Activated CD8-positive, alpha-beta memory T cell treated with anti-CD3 and anti-CD28 coated beads, Interleukin-2, amount 50 U/mL, for 24 hours (primary cell): ENCODE results near the gene PRDX6.
"Not testable (repeated sequence)": the region's sequence is repeated elsewhere in the genome, so short reads cannot be mapped to it uniquely, and the experiment has no call there.

Experiments used
- DNase-seq: peaks from one replicate; pipeline ENCODE4 v3.0.0-alpha.2; 2020; ENCODE audit errors: extremely low read depth

Gene PRDX6

DNA sequence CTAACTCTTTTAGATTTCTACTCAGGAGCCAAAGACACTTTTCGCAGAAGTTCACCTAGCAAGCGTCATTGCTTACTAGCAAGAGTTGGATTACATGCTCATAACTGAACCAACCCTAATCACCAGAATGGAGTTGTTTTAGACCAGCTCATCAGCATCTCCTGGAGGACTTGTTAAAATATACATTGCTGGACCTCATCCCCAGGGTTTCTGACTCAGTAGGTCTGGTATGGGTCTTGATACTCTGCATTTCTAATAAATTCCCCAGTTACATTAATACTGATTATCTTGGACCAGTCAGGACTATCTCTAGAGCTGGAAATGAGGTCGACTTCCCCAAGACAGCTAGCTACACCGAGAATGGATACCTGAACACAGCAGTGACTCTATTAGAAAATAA is 9.7 kb upstream of the PRDX6 start:
- no peak for DNase-seq

DNA sequence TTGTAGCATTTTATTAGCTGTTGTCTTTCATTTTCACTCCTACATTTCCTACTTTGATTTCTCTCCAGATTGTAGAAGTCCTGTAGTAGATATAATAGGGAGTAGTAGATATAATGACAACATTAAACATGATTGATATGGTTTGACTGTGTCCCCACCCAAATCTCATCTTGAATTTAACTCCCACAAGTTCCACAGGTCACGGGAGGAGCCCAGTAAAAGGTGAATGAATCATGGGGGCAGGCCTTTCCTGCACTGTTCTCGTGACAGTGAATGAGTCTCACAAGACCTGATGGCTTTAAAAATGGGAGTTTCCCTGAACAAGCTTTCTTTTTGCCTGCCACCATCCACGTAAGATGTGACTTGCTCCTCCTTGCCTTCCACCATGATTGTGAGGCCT is 7.5 kb upstream of the PRDX6 start:
- DNase-seq, result no peak

DNA sequence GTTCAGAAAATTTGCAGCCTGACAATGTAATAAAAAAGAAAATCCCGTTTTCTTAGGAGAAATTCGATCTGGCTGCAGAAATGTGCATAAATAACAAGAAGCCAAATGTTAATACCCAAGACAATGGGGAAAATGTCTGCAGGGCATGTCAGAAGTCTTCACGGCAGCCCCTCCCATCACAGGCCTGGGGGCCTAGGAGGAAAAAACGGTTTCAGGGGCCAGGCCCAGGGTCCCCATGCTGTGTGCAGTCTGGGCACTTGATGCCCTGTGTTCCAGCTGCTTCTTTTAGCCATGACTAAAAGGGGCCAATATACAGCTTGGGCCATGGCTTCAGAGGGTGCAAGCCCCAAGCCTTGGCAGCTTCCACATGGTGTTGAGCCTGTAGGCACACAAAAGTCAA is 6.5 kb upstream of the PRDX6 start:
- no peak for DNase-seq

DNA sequence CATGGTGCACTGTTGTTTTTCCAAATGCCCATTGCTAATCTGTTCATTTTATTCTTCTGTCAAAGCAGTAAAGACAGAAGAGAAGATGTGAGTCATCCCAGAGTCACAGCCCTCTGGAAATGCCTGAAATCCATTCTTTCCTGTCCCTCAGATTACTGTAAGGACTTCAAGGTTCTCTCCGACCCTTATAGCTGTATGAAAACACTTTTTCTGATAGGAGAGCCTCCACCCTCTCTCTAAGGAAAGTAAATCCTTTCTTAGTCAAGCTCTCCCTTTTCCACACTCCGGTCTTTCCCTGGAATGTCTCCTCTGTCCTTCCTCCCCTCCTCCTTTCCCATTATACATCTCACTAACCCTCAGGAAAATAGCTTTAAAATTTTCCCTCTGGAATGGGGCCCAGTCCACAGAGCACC is 3.5 kb upstream of the PRDX6 start:
- DNase-seq, result no peak

DNA sequence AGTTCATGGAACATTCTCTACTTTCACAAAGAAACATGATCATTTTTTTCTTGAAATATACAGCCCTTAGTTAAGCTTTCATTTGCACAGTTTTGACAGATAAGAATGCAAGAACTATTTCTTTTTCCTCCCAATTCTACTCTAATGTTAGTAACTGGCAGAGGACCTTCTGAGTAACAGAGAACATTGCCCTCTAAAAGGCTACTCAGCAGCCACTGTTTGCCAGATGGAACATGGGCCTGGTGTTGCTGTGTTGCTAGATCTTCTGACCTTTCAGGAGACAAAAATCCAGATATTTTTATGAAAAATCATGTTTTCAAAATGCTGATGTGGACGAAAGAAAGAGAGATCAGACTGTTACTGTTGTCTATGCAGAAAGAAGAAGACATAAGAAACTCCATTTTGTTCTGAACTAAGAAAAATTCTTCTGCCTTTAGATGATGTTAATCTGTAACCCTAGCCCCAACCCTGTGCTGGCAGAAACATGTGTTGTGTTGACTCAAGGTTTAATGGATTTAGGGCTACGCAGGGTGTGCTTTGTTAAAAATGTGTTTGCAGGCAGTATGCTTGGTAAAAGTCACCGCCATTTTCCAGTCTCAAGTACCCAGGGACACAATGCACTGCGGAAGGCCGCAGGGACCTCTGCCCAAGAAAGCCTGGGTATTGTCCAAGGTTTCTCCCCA is 2.9 kb upstream of the PRDX6 start:
- no peak for DNase-seq

DNA sequence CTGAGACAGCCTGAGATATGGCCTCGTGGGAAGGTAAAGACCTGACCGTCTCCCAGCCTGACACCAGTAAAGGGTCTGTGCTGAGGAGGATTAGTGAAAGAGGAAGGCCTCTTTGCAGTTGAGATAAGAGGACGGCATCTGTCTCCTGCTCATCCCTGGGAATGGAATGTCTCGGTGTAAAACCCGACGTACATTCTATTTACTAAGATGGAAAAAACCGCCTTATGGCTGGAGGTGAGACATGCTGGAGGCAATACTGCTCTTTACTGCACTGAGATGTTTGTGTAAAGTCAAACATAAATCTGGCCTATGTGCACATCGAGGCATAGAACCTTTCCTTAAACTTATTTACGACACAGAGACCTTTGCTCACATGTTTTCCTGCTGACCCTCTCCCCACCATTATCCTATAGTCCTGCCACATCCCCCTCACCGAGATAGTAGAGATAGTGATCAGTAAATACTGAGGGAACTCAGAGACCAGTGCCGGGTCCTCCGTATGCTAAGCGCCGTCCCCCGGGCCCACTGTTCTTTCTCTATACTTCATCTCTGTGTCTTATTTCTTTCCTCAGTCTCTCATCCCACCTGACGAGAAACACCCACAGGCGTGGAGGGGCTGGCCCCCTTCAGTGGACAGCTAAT is 2.2 kb upstream of the PRDX6 start:
- not testable (repeated sequence) for DNase-seq

DNA sequence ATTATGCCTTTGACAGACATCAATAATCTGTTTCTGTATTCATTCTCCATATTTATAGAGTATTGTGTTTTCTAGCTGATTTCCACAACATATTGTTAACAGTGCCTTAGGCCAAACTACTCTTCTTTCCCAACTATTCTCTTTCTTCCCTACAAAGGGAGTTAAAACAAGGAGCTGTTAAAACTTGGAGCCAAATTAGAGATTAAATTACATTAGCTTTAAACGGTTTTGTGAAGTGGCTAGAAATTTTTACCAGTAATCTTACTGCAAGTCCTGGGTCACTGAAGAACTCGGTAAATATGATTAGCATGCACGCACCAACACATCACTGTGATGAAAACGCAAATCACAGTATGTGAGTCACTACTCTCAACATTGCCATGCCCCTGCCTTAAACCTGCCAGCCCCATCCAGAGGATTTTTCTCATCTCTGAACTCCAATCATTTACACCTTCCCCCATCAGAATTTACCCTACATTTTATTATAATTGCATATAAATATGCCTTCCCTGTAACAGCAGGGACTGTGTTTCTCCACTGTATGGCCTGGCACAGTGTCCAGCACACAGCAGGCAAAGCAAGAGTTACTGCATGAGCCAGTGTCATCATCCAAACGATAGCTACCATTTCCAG is 1.5 kb upstream of the PRDX6 start:
- DNase-seq, result no peak

DNA sequence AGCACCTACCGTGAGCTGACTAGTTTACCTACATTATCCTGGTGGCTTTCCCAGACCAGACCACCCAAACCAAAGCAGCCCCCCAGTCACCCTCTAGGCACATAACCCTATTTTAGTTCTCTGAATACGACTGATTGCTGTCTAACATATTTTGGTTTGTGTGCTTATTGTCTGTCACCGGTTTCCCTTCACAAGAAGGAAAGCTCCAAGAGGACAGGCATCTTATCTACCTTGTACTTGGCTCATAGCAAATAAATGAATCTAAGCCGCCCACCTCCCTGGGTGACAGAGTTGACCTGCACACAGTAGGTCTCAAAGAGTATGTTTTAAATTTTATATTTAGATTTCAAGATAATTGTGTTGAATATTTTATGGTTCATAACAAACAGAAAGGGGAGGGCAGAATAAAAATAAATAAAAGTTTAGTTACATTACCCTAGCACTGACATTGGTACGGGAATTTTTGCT is 904 bp upstream of the PRDX6 start:
- no peak for DNase-seq

DNA sequence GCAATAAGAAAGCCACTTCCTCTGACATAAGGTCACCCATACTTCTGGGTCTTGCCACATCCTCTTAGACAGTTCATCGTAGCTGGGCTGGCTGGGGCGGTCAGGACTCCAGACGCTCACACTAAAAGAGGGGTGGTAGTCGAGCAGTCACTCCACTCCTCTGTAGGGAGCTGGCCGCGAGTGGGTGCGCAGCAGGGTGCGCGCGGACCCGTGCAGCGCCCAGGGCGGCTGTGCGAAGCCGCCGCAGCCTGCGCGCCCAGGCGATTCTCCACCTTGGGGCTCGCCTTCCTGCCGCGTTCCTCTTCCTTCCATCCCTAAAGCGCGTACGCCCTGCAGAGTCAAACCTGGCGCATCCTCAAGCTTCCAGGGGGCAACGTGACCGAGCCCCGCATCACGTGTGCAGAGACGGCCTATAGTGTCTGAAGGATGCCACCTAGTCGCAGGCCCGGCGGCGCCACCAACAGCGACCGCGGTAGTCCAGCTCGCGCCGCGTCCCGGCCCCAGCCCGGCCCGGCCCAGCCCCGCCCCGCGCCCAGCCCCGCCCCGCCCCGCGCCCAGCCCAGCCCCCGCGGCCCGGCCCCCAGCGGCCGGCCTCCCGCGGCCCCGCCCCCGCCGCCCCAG is 360 bp upstream of the PRDX6 start:
- peak; percentile 13 for DNase-seq

DNA sequence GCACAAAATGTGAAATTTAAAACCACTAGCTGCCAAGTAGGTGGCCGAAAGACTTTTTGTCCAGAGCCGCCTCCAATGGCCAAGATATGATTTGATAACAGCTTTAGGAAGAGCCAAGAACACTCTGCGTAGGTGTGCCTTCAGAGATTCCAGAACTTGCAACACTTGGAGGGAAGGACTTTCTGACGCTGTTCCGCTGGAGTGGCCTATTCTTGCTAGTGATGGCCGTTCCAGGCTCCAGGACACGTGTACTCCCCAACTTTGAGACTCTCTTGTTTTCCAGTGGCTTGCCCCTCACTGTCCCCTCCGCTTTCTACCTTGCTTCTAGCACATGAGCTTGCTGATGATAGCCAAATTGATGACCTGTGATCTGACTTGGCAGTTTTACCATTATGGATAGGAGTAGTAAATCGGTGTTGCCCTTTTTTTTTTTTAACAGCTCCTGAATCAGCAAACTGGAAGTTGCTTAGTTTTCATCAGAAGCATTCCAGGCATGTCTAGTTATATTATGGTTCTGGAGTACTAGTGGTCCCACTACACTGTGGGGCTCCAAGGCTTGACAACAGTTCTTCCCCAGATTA is 1.0 kb downstream of the PRDX6 start:
- no peak for DNase-seq

DNA sequence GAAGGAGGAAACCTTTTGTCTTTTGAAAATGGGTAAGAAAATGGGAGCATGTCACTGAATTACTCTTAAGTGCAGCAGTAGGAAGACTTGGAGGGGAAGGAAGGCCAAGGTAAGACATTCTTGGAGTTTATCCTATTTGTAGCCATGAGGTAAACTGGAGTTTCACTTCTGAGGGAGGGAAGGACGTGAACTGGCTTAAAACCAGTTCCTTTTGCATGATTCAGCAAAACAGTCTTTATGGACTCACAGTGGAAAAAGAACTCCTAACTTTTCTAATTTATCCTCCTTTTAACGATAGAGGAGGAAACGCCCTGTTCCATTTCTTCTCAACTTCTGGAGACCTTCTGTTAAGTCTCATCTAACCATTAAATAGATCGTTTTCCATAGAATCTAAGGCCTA is 2.5 kb downstream of the PRDX6 start:
- no peak for DNase-seq

DNA sequence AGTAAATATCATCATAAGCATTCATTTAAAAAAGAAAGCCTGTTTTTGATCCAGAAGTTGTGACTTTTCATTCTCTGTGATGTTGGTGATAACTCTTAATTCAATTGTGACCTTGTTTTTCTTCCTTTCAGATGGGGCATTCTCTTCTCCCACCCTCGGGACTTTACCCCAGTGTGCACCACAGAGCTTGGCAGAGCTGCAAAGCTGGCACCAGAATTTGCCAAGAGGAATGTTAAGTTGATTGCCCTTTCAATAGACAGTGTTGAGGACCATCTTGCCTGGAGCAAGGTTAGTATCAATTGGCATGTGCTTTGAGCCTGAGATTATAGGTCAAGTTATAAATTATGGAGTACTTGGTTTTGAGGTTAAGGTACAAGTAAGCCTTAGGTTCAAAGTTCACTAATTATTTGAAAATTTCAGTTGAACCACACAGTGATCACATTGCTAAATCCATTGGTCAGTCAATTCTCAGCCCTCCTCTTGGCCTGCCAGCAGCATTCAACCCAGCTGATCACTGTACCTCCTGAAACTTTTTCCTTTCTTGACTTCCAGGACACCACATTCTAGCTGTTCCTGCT is 4.1 kb downstream of the PRDX6 start:
- no peak for DNase-seq

DNA sequence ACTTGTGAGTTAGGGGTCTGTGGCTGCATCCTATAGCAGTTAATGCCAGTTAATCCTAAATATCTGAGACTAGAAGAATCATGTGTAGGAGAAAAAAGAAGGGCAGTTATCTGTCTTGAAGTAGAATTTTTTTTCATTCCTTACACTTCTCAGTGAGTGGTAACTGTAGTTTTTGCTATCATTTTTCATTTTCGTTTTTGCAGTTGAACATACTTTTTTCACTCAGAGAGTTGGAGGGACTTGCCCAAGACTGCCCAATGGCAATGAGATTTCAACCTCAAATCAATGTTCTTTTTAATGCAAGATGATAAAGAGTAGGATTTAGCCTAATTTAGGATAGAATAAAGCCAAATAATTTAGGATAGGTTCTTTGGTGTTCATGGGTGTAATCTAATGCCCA is 5.5 kb downstream of the PRDX6 start:
- DNase-seq, result no peak

DNA sequence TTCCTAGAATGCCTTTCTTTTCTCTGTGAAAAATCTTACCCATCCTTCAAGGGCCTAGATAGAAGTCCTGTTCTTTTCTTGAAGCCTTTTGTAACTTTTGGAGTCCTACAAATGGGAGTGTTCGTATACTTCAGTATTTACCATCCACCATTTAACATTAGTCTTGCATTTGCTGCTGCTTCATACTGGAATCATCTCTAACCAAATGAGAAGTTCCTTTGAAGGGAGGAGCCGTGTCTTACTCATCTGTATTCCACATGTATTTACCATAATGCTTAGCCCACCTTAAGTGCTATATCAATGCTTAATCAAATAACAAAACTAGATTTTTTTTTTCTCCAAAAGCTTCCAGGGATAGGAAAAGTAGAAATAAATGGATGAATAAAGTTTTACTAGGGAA is 7.1 kb downstream of the PRDX6 start:
- DNase-seq, result no peak

DNA sequence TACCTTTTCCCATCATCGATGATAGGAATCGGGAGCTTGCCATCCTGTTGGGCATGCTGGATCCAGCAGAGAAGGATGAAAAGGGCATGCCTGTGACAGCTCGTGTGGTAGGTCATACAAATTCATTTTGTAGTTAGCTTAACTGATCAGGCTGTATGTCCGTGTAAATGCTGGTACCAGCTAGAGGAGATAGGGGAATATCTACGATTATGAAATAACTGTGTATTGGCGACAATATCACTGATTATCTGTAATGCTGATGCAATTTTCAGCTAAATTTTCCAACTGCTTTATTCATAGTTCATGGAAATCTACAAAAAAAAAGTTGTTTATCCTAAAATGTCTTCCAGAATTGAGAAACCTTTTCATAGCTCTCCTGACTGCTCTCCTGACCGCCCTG is 8.3 kb downstream of the PRDX6 start:
- no peak for DNase-seq

DNA sequence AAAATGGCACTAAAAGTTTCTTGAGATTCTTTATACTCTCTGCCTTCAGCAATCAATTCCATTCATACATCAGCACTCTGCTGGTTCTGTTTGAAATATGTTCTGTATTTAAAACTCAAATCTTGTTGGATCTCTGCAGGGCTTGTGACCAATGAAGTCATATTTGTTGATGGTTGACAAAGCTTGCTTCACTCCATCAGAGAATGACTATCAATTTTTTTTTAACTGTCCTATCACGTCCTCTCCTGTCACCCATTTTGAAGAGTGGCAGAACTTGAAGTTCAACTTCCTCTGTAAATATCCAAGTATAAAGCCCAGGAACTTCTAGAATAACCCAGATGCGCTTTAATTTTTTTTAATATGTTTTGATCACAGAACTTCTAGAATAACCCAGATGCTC is 10.9 kb downstream of the PRDX6 start:
- no peak for DNase-seq

DNA sequence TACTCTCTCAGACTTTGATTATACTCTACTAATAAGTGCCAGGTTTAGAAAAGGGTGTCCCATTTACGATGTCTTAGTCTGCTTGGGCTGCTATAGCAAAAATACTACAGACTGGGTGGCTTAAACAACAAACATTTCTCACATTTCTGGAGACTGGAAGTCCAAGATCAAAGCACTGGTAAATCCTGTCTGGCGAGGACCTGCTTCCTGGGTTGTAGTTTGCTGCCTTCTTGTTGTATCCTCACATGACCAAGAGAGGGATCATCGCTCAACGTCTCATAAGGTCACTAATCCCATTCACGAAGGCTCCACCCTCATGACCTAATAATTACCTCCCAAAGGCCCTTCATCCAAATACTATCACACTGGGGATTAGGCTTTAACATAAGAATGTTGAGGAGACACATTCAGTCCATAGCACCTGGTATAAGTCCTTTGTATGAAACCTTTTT is 12.0 kb downstream of the PRDX6 start:
- DNase-seq, result no peak

DNA sequence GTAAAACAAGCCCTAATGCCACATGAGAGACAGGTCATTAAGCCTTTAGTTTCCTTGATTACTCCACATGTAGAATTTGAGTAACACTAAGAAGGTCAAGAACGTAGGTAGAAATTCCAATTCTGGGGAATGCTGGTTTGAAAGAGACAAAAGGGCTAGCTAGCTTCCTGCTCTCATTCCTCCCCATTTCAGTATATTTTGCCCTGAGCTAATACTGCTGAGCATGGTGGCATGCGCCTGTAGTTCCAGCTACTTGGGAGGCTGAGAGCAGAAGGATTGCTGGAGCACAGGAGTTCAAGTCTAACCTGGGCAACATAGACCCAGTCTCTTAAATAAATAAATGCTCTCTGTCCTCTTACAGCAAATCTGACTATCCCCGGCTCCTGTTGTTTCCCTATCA is 12.8 kb downstream of the PRDX6 start:
- no peak for DNase-seq

DNA sequence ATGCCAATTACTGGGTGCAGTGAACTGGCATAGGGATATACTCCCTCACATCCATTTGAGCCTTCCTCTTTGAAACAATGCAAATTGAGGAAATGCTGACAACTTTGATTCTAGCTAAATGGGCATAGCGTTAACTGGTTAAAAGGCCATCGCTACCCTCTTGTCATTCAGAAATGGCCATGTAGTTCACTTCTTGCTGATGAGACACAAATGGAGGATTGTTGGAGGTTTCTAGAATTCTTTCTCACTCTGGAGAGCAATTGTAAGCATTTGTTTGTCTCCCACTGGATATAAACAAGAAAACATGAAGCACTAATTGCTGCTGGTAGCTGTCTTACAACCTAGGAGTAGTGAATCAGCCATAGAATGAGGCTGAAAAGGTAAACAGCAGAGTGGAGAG is 14.4 kb downstream of the PRDX6 start:
- DNase-seq, result no peak

DNA sequence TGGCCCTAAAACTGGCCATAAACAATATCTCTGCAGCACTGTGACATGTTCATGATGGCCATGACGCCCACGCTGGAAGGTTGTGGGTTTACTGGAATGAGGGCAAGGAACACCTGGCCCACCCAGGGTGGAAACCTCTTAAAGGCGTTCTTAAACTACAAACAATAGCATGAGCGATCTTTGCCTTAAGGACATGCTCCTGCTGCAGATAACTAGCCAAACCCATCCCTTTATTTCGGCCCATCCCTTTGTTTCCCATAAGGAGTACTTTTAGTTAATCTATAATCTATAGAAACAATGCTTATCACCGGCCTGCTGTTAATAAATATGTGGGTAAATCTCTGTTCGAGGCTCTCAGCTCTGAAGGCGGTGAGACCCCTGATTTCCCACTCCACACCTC is 16.0 kb downstream of the PRDX6 start:
- not testable (repeated sequence) for DNase-seq

DNA sequence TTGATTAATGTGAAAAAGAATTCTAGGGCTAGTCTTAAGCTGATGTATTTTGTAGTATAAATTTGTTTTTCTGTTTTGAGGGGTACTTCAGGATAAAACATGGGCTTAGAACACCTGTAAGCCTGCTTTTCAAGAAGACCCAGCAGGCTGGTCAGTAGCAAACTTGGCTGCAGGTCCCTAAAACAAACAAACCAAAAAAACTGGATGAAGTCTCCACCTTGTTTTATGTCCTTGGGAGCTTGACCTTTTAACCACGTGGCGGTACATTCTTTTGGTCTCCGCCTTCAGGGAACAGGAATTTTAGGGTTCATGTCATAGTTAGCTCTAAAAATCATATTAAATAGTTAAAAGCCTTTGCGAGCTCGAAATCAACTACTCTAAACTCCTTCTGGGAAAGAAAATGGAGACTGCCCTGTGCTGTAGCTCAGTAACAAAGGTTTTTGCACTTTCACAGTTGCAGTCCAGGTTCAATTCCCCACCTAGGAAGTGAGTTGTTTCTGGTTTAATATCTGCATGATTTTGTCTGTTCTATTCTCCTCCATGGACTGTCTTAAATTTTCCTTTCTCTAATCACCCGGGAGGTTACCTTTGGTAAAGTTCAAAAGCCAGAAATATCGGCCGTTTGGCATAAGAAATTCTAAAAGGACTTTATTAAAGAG is 18.6 kb downstream of the PRDX6 start:
- DNase-seq, result no peak
